Endometrial microvascular endothelial cells (primary cell): ENCODE results near the gene BCR. TPM values are rescaled to one million over a fixed set of nuclear protein-coding genes. Genes with fewer than 3 reads are reported as not detected.
"Not testable (repeated sequence)": the region's sequence is repeated elsewhere in the genome, so short reads cannot be mapped to it uniquely, and the experiment has no call there.

Experiments used
- in situ Hi-C: cut with HindIII; loops from 2 replicates; pipeline ENCODE4 v1.10.0; 2017; ENCODE audit warnings: low sequenced_read_pairs, low pct_unique_long_range_greater_than_20kb; ENCODE audit errors: inconsistent ontology term
- total RNA-seq: library from RNA; depleted of rRNA; stranded (reverse); fragments of >200 nt; gene quantifications from one replicate; pipeline ENCODE4 v1.2.3, GENCODE V29; 2015; ENCODE audit errors: inconsistent ontology term

BCR gene
- 96.7 TPM for total RNA-seq

DNA sequence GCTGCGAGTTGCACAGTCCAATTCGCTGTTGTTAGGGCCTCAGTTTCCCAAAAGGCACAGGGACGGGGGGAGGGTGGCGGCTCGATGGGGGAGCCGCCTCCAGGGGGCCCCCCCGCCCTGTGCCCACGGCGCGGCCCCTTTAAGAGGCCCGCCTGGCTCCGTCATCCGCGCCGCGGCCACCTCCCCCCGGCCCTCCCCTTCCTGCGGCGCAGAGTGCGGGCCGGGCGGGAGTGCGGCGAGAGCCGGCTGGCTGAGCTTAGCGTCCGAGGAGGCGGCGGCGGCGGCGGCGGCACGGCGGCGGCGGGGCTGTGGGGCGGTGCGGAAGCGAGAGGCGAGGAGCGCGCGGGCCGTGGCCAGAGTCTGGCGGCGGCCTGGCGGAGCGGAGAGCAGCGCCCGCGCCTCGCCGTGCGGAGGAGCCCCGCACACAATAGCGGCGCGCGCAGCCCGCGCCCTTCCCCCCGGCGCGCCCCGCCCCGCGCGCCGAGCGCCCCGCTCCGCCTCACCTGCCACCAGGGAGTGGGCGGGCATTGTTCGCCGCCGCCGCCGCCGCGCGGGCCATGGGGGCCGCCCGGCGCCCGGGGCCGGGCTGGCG lies at the start of gene BCR:
Gene BCR, plus strand, starts transcription at position 209 of the 592 bp plus-strand sequence. CDS start 452 bp downstream, outside the sequence.
- in situ Hi-C loops, result no loop called here

DNA sequence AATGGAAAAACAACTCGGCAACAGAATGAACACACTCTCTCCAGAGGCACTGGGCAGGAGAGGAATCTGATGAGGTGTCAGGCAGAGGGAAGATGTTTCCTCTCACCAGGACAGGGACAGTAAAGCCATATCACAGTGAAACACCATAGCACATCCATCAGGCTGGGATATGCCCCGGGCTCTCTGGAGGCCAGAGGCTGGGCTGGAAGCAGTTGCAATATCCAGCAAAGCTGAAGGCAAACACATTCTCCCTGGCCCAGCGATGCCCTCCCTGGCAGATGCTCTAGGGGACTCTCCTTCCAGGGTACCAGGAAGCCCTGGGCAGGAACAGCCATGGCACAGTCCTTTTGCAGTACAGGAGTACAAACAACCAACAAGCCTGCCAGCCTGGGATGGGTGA lies 49.6 kb upstream of the BCR start:
- in situ Hi-C loops, result no loop called here

DNA sequence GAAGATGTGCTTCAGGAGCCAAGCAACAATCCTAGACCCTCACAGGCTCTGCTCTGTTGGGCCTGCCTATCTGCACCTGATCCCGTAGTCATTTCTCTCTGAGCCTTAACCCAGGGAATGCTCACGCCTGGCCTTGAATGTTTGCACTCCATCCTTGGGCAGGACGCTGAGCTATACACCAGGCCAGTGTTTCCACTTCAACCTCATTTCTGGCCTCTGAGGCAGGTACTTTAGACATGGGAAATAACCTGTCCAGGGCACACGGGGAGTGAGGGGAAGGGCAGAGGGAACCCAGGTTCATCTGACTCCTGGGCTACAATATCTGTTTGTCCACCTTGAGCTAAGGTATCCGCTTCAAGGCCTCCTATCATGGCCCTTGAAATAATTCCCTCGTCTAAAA lies 48.4 kb upstream of the BCR start:
- in situ Hi-C loops, result no loop called here

DNA sequence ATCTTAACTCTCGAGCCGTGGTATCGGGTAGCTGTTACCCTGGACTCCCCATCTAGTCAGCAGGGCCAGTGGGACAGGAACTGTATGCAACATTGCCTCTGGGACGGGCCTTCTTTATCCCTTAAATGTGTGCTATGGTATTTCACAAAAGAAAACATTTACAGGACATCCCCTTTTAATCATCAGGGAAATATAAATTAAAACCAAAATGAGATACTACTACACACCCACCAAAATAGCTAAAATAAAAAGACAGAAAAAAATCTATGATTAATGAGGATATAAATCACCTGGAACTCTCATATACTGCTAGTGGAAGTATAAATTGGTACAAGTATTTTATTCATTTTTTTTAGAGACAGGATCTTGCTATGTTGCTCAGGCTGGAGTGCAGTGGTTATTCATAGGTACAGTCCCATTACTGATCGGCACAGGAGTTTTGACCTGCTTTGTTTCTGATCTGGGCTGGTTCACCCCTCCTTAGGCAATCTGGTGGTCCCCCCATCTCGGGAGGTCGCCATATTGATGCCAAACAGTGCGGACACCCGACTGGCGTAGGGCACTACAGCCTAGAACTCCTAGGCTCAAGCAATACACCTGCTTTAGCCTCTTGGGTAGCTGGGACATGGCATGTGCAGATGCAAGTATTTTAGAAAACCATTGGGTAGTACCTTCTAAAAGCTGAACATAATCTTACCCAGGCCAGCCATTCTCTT lies 47.8 kb upstream of the BCR start:
- in situ Hi-C loops, result no loop called here

DNA sequence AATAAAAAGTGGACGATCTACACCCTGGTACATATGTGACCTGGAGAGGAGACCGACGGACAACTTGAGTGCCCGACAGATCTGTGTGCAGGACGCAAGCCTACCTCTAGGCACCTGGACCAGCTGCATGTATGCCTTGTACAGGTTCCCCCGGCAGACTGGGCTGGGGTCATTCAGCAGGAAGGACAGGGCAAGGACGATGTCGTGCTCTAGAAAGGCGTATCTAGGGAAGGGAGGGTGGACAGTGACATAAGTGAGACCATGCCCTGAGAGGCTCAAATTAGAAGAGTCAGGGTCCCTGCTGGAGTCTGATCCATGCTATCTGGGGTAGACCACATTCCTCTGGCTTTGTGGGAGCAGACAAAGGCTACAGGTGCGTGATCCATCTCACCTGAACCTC lies 46.4 kb upstream of the BCR start:
- in situ Hi-C loops, result no loop called here

DNA sequence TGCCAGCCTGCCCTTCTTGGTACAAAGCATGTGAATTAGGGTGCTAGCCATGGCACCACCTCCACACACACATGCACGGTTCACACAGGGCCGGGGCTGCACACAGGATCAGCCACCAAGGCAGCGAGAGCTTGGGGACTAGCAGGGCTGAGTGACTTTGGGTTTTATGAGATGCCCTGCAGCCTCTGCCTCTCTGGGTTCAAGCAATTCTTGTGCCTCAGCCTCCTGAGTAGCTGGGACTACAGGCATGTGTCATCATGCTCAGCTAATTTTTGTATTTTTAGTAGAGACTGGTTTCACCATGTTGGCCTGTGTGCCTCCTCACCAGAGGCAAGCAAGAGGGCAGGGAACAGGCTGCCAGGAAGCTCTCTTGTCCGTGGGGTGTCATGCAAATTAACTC lies 43.3 kb upstream of the BCR start:
- in situ Hi-C loops, result not testable (repeated sequence)

DNA sequence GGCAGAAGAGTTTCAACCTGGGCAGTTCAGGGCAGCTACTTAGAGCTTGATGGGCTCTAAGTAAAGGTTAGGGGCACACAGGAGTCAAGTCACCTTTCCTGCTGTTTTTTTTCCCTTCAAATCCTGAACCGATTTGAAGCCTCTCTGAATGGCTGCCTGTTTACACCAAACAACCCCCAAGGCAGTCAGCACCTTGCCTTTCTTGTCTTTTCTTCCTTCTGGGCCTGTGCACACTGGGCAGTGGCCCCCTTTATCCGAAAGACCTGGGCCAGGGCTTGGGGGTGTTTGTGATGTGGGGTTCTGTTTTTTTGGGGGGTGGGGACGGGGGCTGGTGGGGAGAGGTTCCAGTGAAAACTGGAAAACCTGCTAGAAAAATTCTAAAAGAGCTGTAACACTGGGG lies 42.8 kb upstream of the BCR start:
- in situ Hi-C loops, result no loop called here

DNA sequence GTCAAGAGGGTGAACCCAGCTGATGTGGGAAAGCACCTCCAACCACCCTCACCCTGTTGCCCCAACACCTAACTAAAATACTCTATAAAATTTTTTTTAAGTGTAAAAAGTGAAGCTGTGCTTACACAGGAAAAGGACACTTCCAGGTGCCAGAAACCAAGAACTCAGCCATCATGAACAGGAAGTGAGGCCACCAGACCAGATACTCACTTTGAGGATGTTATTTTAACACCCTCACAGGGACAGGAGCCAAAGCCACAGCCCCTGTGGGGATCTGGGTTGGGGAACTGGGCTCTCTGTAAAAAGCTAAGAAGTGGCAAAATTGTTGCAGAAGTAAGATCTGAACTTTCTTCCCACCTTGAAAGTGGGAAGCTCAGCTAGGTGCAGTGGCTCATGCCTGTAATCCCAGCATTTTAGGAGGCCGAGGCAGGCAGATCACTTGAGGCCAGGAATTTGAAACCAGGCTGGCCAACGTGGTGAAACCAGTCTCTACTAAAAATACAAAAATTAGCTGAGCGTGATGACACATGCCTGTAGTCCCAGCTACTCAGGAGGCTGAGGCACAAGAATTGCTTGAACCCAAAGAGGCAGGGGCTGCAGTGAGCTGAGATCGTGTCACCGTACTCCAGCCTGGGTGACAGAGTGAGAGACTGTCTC lies 42.3 kb upstream of the BCR start:
- in situ Hi-C loops, result no loop called here

DNA sequence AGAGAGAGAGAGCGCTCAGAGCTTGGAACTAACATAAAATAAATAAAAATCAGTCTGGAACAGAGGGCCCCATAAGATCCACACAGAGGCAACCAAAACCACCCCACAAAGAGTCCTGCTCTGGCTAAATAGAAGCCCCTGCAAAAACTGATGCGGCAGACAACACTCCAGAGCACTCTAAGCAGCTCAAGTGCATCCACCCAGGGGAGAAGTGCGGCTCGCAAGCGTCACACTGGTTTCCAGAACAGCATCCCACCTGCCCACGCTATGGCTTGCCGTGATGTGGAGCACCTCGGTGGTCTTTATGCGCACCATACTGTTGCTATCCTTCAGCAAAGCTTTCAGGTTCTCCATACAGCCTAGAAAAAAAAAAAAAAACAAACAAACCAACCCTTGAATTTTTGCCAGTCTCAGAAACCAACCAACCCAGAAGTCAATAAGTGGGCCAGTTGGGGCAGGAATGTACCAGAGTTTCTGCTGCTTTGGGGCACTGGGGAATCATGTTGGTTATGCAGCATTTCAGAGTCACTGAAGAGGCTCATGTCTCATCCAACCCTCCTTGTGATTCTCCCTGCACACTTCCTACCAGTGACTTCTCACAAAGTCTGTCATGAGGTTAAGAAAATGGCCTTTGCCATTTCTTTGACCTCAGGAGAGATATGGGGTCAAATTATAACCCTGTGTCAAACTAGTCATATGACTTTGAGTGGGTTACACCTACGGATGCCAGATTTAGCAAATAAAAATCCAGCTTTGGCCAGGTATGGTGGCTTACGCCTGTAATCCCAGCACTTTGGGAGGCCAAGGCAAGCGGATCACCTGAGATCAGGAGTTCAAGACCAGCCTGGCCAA lies 41.5 kb upstream of the BCR start:
- in situ Hi-C loops, result no loop called here

DNA sequence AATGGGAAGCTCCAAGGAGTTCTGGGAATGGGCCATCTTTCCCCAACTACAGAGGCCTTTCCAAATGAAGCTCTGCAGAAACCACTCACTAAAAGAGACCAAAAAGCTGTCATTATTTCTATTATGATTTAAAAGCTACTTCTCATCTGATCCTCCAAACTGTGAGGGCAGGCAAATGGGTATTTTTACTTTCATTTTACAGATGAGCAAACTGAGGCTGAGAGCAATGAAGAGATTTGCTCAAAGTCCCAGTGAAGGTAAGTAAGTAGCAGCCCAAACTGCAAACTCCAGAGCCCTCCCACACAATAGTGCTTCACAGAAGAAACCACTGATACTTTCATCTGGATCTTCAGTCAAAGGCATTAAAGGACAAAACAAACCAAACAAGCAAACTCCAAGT lies 39.9 kb upstream of the BCR start:
- in situ Hi-C loops, result no loop called here

DNA sequence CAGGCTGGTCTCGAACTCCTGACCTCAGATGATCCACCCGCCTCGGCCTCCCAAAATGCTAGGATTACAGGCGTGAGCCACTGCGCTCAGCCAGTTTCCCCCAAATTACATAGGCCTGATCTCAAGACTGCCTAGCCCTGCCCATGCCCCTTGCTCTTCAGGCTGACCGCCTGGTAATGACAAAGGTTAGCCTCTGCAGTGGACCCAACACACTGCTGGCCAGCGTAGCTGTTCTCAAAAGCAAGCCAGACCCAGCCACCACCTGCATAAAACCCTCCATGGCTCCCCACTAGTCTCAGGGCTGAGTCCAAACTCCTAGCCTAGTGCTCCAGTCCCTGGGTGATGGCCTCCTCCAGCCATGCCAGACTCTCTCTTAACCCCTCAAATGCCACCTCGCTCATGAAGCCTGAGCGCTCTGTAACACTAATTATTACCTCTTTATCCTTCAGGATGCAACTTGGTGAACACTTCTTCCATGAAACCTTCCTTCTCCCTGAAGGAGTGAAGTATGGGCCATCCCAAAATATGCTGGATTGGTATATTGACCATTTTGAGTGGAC lies 37.7 kb upstream of the BCR start:
- in situ Hi-C loops, result no loop called here

DNA sequence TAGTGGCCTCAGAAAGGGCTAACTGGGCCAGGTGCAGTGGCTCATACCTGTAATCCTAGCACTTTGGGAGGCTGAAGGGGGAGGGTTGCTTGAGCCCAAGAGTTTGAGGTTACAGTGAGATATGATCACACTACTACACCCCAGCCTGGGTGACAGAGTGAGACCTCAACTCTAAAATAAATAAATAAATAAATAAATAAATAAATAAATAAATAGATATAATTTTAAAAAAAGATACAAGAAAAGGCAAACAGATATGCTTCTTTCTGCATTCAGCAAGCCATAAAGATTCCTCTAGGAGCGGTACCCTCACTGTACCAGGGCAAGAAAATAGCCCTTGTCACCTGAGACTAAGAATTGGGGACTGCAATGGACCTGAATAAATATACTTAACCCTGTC lies 37.2 kb upstream of the BCR start:
- in situ Hi-C loops, result no loop called here

DNA sequence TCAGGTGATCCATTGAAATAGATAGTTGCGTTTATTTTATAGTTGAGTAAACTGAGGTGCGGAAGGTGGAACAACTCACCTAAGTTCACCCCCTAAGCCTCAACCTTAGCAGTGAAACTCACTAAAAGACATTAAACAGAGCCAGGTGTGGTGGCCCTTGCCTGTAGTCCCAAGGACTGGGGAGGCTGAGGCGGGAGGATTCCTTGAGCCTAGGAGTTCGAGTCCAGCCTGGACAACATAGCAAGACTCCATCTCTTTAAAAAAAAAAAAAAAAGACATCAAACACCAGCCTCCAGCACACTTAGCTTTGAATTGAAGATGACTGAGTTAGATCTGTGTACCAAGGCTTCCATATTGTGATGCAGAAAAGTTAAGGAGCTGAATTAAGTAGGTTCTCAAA lies 35.9 kb upstream of the BCR start:
- in situ Hi-C loops, result no loop called here

DNA sequence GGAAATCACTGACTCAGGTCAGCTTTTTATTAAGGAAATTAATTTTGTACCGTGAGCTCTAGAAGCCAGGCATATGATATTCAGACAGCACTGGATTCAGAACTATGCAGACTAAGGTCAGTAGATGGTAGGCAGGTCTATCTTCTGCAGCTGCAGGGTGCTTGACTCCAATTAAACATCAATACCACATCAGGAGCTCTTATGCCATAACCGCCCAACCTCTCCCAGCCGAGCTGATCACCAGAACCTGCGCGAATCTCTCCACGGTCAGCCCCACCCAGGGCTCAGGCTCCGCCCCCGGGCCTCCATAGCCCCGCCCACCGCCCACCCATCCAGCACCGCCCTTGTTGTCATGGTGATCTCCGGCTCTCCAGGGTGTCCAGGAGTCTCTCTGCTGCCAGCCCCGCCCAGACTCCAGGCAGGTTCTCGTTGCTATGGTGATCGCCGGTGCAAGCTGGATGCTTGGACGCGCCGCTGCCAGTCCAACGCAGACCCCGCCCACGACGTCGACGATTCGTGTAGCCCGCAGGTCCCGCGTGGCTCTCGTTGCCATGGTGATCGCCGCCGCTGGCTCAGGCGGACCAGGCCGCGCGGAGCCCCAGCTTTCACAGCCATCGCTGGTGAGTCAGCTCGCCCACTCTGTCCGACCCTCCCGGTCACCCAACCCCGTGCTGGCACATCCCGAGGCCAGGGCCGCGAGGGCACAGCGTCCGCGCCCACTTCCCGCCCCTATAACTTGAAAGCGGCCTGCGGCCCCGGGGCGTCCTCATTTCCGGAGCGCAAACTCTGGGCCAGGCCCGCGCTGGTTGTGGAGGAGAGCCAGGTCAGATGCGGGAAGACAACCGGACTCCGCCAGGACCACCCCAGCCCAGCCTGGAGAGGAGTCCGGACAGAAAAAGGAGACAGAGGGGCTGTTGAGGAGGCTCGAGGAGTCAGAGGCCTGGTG lies 35.1 kb upstream of the BCR start, which contains the start of gene RAB36:
Gene RAB36, plus strand, starts transcription at position 546 of the 946 bp plus-strand sequence. CDS start 1,140 bp downstream, outside the sequence.
- in situ Hi-C loops, result no loop called here

DNA sequence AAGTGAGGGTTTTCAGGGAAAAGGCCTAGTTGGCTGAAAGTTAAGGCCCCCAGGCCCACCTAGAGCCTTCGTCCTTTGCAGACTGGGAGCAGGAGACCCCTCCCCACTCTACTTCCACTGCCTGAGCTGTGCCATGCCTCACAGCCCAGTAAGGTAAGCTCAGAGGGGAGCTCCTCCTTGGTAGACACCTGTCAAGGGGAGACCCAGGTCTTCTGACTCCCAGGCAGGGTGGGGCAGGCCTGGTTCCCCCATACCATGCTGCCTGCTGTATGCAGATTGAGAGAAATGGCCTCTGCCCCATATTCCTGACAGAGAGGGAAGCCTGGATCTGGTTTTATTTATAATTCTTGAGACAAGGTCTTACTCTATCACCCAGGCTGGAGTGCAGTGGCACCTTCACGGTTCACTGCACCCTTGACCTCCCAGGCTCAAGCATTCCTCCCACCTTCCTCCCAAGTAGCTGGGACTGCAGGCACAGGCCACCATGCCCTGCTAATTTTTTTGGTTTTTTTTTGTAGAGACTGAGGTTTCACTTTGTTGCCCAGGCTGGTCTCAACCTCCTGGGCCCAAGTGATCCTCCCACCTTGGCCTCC lies 34.3 kb upstream of the BCR start:
- in situ Hi-C loops, result no loop called here

DNA sequence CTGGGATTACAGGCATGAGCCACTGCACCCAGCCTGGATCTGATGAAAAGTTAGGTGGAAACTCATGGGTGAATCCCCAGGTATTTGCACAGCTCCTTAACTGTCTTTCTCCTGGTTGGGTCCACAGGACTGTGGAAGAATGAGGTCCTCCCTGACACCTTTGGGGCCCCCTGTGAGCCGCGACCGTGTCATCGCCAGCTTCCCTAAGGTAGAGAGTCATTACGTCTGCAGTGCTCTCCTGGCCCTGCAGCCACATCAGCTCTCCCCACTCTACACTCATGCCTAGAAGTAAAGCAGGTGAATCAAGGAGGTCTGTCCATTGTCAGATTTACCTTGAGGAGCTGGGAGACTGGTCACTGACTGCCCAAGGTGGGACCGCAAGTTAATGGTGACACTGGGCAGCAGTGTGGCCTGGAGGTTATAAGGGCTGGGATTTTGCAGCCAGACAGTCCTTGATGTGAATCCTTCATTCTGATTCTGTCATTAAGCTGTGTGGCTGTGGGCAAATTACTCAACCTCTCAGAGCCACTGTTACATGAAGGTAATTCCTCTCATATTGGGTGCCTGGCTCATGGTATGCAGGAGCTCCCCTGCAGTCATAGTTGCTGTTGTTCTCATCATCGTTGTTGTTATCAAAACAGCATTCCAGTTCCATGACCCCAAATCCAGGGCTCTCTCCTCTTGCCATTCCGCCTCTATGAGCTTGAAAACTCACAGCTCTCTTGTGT lies 33.7 kb upstream of the BCR start:
- in situ Hi-C loops, result no loop called here
